ENCODE data around the gene GLT6D1.
A peak's percentile ranks its signal among the peaks of the same experiment; 100 is the strongest.
"Not testable (repeated sequence)": the region's sequence is repeated elsewhere in the genome, so short reads cannot be mapped to it uniquely, and the experiment has no call there.

The GLT6D1 gene, protein sequence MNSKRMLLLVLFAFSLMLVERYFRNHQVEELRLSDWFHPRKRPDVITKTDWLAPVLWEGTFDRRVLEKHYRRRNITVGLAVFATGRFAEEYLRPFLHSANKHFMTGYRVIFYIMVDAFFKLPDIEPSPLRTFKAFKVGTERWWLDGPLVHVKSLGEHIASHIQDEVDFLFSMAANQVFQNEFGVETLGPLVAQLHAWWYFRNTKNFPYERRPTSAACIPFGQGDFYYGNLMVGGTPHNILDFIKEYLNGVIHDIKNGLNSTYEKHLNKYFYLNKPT

GRCh38 chr9:135639196-135639595 lies at the start of gene GLT6D1:
GLT6D1 (minus strand) TSS chr9:135639540; CDS start chr9:135639187, 353 bp downstream.
- no peak for DNase-seq

- DNase-seq, result no peak
Observed at GRCh38 chr9:135689011-135689410, 49.7 kb upstream of the GLT6D1 start.

DNA sequence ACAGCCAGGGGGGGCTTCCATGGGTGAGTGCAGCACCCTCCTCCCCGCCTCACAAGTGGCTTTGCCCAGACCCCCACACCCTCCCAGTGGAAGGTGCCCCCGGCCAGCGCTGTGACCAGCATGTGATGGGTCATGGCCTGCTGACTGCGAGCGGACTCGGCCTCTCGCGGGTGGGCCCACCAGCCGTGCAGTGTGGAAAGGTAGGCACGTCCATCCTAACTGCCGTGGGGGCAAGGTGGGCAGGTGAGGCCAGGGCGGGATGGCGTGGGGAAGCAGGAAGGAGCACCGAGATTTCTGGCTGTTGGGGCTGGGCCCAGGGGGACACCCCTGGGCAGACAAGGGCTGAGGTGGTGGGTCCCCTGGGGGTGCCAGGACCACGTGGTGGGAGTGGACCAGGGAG lies 47.9 kb upstream of the GLT6D1 start:
- no peak for DNase-seq

DNA sequence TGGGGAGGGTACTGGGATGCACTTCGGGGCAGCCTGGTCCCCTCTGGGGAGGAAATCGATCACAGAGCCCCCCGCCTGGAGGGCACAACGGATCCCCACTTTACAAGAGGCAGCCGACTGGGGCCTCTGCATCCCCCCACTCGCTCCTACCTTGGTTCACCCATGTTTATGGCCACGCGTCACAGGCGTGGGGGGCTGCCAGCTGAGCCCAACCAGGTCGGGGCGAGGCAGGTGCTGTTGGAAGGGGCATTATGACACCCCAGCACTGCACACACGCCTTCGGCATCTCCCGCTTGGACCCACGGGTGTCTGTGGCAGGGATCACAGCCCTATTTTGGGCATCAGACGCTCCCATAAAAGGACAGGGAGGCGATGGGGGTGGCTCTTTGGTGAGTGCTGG lies 45.4 kb upstream of the GLT6D1 start:
- DNase-seq, result no peak

- DNase-seq, result no peak
Observed at GRCh38 chr9:135683401-135684034, 44.2 kb upstream of the GLT6D1 start.

- no peak for DNase-seq
Observed at GRCh38 chr9:135681161-135681560, 41.8 kb upstream of the GLT6D1 start.

- no peak for DNase-seq
Observed at GRCh38 chr9:135680056-135680455, 40.7 kb upstream of the GLT6D1 start.

DNA sequence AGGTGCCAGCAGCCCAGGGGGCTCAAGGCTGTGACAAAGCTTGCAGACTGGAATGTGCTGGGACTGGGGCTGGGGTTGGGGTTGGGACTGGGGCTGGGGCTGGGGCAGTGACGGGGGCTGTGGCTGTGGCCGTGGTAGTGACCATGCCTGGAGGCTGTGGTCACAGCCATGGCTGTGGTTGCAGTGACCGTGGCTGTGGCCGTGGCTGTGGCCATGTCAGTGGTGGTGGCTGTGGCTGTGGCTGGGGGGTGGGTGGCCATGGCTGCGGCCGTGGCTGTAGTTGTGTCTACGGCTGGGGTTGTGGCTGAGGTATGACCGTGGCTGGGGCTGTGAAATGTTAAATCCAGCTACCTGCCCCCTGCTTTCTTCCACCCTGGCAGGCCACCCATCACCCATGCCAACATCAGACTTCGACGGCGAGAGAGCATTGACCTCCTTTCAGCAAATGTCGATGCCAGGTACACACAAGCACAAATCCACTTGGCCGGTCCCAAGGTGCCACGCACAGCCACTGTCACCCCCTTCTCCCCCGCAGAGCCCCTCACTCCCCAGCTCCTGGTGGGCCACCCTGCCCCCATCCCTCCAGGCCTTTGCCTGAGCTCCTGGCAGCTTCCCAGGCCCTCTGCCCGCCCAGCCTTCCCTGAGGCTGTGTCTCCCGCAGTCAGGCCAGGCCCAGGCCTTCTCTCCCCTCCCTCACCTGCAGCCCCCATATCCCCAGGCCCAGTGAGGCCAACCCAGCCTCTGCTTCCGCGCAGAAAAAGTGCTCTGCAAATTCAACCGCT lies 39.1 kb upstream of the GLT6D1 start:
- DNase-seq, result no peak

DNA sequence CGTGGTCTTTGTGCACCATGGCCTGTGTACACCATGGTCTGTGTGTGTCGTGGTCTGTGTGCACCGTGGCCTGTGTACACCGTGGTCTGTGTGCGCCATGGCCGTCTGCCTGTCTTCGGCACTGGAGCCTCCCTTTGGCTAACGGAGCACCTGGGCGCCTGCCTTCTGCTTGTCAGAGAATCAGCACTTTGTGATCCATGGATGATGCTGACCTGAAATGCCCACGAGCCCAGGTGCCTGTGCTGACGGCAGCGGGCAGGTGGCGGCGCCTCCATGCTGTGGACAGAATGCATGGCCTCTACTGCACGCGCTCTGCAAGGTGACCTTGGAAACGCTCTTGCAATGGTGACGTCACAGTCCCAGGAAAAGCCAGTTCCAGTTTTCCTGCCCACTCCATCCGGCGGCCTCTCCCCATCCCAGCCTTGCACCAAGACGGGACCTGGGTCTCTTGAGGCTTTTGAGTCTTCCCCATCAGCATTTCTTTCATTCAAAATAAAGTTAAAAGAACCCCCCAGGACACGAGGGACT lies 38.4 kb upstream of the GLT6D1 start:
- DNase-seq, result no peak

DNA sequence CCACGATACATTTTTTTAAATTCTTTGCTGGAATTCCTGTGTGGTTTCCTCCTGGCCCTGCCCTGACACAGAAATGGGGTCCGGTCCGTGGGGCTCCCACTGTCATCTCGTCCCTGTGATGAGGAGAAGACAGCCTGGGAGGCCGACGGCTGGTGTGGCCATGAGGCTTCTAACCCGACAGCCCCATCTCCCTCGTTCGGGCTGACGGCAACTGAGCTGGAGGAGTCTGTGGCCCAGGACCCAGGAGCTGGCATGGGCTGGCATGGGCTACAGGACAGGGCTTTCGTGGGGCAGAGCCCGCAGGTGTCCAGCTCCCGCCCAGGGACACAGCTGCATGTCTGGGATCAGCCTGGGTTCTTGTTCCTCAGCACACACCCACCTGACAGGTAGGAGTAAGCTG lies 37.6 kb upstream of the GLT6D1 start:
- no peak for DNase-seq

DNA sequence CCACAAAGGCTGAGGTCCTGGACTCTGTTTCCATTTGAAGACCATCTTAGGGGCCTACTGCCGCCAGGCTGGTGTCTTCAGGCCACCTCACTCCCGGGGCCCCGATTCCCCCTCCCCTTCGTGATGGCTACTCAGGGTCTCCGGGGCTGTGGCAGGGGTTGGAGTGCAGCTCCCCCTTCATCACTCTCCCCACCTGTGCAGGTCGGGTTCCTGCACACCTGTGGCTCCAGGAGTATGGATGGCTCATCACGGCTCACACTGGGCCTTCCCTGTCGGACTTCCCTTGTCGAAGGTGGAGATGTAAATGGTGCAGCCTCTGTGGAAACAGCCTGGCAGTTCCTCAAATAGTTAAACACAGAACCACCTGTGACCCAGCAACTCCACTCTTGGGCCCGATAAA lies 35.6 kb upstream of the GLT6D1 start:
- no peak for DNase-seq

DNA sequence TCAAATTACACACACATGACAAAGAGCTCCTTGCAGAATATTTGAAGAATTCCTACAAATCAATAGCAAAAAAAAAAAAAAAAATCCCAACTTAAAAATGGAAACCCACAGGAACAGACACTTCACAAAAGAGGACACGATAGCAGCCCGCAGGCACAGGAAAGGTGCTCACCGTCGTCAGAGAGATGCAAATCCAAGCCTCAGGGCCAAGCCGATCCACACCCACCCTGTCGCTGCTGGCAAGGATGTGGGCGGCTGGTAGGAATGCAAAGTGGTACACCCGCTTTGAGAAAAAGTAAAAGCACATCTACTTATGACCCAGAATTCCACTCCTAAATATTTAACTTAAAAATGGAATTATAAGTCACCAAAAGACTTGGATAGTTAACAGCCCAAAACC lies 34.6 kb upstream of the GLT6D1 start:
- no peak for DNase-seq

DNA sequence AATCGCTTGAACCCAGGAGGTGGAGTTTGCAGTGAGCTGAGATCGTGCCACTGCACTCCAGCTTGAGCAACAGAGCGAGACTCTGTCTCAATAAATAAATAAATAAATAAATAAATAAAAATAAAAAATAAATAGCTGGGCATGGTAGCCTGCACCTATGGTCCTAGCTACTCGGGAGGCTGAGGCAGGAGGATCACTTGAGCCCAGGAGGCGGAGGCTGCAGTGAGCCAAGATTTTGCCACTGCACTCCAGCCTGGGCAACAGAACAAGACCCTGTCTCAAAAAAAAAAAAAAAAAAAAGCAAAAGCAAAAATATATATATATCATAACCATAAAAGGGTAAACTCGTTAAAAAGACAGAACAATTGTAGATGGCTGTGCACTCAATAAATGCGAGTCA lies 33.4 kb upstream of the GLT6D1 start:
- not testable (repeated sequence) for DNase-seq

DNA sequence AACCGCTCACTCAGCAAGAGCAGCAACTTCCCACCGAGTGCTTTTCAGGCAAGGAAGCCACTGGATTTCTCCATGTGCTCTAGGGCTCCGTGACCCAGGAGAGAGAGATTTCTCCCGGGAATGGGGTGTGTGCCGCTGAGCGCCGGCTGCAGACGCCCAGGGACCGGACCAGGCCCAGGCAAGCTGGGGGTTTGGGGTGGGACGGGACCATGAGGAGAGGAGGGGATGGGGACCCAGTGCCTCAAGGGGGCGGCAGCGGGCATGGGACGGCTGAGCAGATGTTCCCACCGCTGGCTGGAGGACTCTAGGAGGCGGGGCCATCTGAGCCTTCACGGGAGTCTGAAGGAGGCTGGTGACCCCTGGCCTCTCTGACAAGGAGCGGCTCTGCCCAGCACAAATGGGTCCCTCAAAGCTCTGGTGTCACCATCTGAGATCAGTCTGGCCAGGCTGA lies 32.3 kb upstream of the GLT6D1 start:
- DNase-seq, result no peak

- peak; percentile 12 for DNase-seq
Observed at GRCh38 chr9:135670721-135671590, 31.6 kb upstream of the GLT6D1 start.

DNA sequence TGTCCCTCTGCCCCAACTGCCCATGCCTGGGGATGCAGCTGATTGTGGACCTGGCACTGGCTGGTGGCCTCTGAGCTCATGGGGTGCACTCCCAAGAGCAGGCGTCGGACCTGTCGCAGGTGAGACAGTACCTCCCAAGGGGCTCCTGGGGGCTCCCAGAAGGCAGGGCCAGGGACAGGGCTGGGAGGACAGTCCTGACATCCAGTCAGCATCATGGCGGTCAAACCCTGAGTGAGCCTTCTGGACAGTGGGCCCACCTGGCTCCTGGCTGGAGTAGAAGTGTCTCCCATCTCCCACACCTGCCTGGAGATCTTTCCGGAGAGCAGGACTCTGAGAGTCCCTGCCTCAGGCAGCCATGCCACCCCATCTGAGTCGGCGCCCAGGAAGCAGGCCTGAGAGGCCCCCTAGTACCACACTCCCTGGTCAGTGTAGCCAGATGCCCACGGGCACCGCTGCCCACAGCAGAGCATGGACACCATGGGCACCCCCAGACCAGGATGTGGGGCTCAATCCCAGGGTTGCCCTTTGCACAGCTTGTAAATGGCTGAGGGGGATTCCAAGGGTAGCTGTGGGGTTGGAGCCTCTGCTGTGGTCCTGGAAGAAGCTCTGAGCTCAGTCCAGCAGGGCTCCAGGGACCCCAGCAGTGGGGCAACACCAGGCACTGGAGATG lies 30.4 kb upstream of the GLT6D1 start:
- DNase-seq, result no peak

GRCh38 chr9:135669018-135669417 lies 29.7 kb upstream of the GLT6D1 start:
- not testable (repeated sequence) for DNase-seq

- no peak for DNase-seq
Observed at GRCh38 chr9:135667463-135668001, 28.2 kb upstream of the GLT6D1 start.

DNA sequence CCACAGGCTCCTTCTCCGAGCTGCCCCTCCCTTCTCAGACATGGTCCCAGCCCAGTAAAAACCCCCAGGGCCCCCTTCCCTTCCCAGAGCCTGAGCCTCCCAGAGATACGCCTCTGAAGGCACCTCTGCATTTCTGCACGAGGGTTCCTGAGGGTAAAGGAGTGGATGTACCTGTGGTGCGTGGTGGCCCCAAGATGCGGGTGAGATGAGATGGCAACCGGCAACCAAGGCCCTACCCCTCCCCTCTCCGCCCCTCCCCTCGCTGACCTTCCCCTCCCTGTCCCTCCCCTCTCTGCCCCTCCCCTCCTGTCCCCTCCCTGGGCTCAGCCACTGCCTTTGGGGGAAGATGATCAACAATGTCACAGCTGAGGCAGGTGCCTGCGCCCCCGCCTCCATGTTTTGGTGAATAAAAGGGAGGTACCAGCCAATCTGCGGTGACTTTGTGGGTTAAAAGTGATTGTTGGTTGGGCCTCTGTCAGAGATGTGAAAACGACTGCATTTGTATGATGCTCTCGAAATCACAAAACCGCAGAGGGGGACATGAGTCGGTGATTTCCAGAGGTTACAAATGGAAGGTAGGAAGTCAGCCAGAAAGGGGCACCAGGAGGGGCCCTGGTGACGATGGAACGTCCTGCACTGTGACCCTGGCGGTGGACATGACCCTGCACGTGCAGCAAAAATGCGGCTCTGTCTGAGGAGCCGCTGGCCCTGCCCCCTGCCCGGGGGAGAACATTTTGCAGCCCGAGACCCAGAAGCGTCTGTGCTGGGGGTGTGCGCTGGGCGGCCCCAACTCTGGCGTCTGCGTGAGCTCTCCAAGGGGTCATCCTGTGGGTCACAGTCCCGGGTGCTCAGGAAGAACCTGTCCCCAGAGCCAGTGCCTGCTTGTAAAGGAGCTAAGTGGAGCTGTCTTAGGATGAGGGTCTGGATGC lies 27.5 kb upstream of the GLT6D1 start:
- DNase-seq, result no peak

GRCh38 chr9:135665795-135666189 lies 26.5 kb upstream of the GLT6D1 start:
- no peak for DNase-seq
